H9 (cell line): ENCODE measurements around the gene CASK. TPM values are rescaled to one million over a fixed set of nuclear protein-coding genes. Genes with fewer than 3 reads are reported as not detected.

Source experiments
- DNase-seq: peaks from one replicate; pipeline ENCODE4 v3.0.0-alpha.2; 2017
- H2AFZ ChIP-seq: one replicate; pipeline ENCODE4 v1.6.1; 2013; ENCODE audit warnings: mild to moderate bottlenecking, low read length, control low read depth, moderate library complexity
- H2AK5ac ChIP-seq: 2 replicates; pipeline ENCODE4 v1.6.1; 2013; ENCODE audit warnings: low read length, control low read depth, mixed read lengths; ENCODE audit not compliant: insufficient read length
- H2BK120ac ChIP-seq: one replicate; pipeline ENCODE4 v1.6.1; 2013; ENCODE audit warnings: low read depth, mild to moderate bottlenecking, low read length, control low read depth, inconsistent platforms; ENCODE audit not compliant: poor library complexity, severe bottlenecking
- H2BK12ac ChIP-seq: 2 replicates; pipeline ENCODE4 v1.6.1; 2013; ENCODE audit warnings: low read length, control low read depth, mixed read lengths, low read depth; ENCODE audit not compliant: insufficient read length
- H2BK15ac ChIP-seq: 2 replicates; pipeline ENCODE4 v1.6.1; 2013; ENCODE audit warnings: low read depth, low read length, control low read depth
- H2BK20ac ChIP-seq: one replicate; pipeline ENCODE4 v1.6.1; 2013; ENCODE audit warnings: low read depth, mild to moderate bottlenecking, low read length, control low read depth, inconsistent platforms; ENCODE audit not compliant: poor library complexity, severe bottlenecking
- H2BK5ac ChIP-seq: 2 replicates; pipeline ENCODE4 v1.6.1; 2013; ENCODE audit warnings: low read length, control low read depth, mixed read lengths; ENCODE audit not compliant: insufficient read length
- H3K14ac ChIP-seq: 2 replicates; pipeline ENCODE4 v1.6.1; 2013; ENCODE audit warnings: low read length, control low read depth; ENCODE audit not compliant: insufficient read depth
- H3K18ac ChIP-seq: 2 replicates; pipeline ENCODE4 v1.6.1; 2013; ENCODE audit warnings: low read depth, mild to moderate bottlenecking, mixed read lengths, low read length, control low read depth; ENCODE audit not compliant: insufficient read length
- H3K23ac ChIP-seq: 2 replicates; pipeline ENCODE4 v1.6.1; 2013; ENCODE audit warnings: low read length, control low read depth, mixed read lengths, low read depth; ENCODE audit not compliant: insufficient read length
- H3K23me2 ChIP-seq: 2 replicates; pipeline ENCODE4 v1.6.1; 2013; ENCODE audit warnings: low read depth, mild to moderate bottlenecking, mixed read lengths, low read length, control low read depth; ENCODE audit not compliant: insufficient read length, poor library complexity, severe bottlenecking
- H3K27ac ChIP-seq: 2 replicates; pipeline ENCODE4 v1.5.1; 2013; ENCODE audit warnings: low read length, control low read depth, mixed read lengths, low read depth; ENCODE audit not compliant: insufficient read length
- H3K27me3 ChIP-seq: 2 replicates; pipeline ENCODE4 v1.6.1; 2013; ENCODE audit warnings: low read length, control low read depth, inconsistent platforms; ENCODE audit not compliant: insufficient read depth
- H3K4ac ChIP-seq: 2 replicates; pipeline ENCODE4 v1.6.1; 2013; ENCODE audit warnings: low read depth, mild to moderate bottlenecking, control low read depth, inconsistent platforms, low read length, moderate library complexity
- H3K4me1 ChIP-seq: 2 replicates; pipeline ENCODE4 v1.6.1; 2013; ENCODE audit warnings: low read length, control low read depth, inconsistent platforms; ENCODE audit not compliant: insufficient read depth
- H3K4me2 ChIP-seq: 2 replicates; pipeline ENCODE4 v1.6.1; 2013; ENCODE audit warnings: low read length, control low read depth, mixed read lengths; ENCODE audit not compliant: insufficient read length, insufficient read depth
- H3K56ac ChIP-seq: 2 replicates; pipeline ENCODE4 v1.6.1; 2013; ENCODE audit warnings: low read depth, mild to moderate bottlenecking, mixed read lengths, low read length, control low read depth; ENCODE audit not compliant: insufficient read length
- H3K79me1 ChIP-seq: 2 replicates; pipeline ENCODE4 v1.6.1; 2013; ENCODE audit warnings: low read depth, mild to moderate bottlenecking, moderate library complexity, low read length, control low read depth, inconsistent platforms; ENCODE audit not compliant: insufficient read depth, poor library complexity, severe bottlenecking
- H3K79me2 ChIP-seq: 2 replicates; pipeline ENCODE4 v1.6.1; 2013; ENCODE audit warnings: low read length, control low read depth, inconsistent platforms; ENCODE audit not compliant: insufficient read depth
- H3K9ac ChIP-seq: 2 replicates; pipeline ENCODE4 v1.6.1; 2013; ENCODE audit warnings: low read length, control low read depth, mixed read lengths; ENCODE audit not compliant: insufficient read length; ENCODE audit errors: extremely low read depth
- H3K9me3 ChIP-seq: one replicate; pipeline ENCODE4 v1.6.1; 2013; ENCODE audit warnings: low read depth, low read length, inconsistent platforms; ENCODE audit not compliant: control insufficient read depth
- H3T11ph ChIP-seq: one replicate; pipeline ENCODE4 v1.6.1; 2013; ENCODE audit warnings: mild to moderate bottlenecking, low read length, control low read depth, inconsistent platforms
- H4K20me1 ChIP-seq: one replicate; pipeline ENCODE4 v1.6.1; 2013; ENCODE audit not compliant: control insufficient read depth, insufficient read length, insufficient read depth
- H4K5ac ChIP-seq: 2 replicates; pipeline ENCODE4 v1.6.1; 2013; ENCODE audit warnings: low read depth, mild to moderate bottlenecking, mixed read lengths, low read length, control low read depth; ENCODE audit not compliant: insufficient read length
- H4K8ac ChIP-seq: replicated peaks from 2 replicates; pipeline ENCODE4 v1.6.1; 2013; ENCODE audit warnings: low read length, control low read depth, mixed read lengths, low read depth; ENCODE audit not compliant: insufficient read length
- H4K91ac ChIP-seq: 2 replicates; pipeline ENCODE4 v1.6.1; 2013; ENCODE audit warnings: low read depth, mild to moderate bottlenecking, moderate library complexity, mixed read lengths, low read length, control low read depth; ENCODE audit not compliant: insufficient read length
- H3K27ac Mint-ChIP-seq, 3 experiments: 2 replicates in 2 of 3; 3 replicates in 1 of 3; pipeline ENCODE4 v1.8.0; 2020 to 2021; ENCODE audit warnings: mixed read lengths in 3 of 3, mild to moderate bottlenecking in 1 of 3, moderate library complexity in 1 of 3
- H3K27me3 Mint-ChIP-seq: 2 replicates; pipeline ENCODE4 v1.8.0; 2021; ENCODE audit warnings: low read depth, mild to moderate bottlenecking, moderate library complexity, mixed read lengths
- H3K36me3 Mint-ChIP-seq, 3 experiments: 2 replicates in 2 of 3; 3 replicates in 1 of 3; pipeline ENCODE4 v1.8.0; 2020 to 2021; ENCODE audit warnings: low read depth in 3 of 3, mixed read lengths in 3 of 3; ENCODE audit not compliant: insufficient read depth in 1 of 3
- H3K4me1 Mint-ChIP-seq, 2 experiments: 2 replicates each; pipeline ENCODE4 v1.8.0; 2020; ENCODE audit warnings: mixed read lengths in 2 of 2
- H3K4me3 Mint-ChIP-seq, 2 experiments: 2 replicates in 1 of 2; 3 replicates in 1 of 2; pipeline ENCODE4 v1.8.0; 2020 to 2021; ENCODE audit warnings: mild to moderate bottlenecking in 2 of 2, mixed read lengths in 2 of 2, moderate library complexity in 1 of 2
- H3K9me3 Mint-ChIP-seq, 2 experiments: 2 replicates in 1 of 2; 3 replicates in 1 of 2; pipeline ENCODE4 v1.8.0; 2020; ENCODE audit warnings: mild to moderate bottlenecking in 2 of 2, mixed read lengths in 2 of 2, moderate library complexity in 1 of 2
- WGBS: extraction: QIAGEN DNeasy Blood & Tissue Kit; methylation state at CpG from one replicate; pipeline ENCODE4 v1.1.7; 2013; ENCODE audit warnings: missing lambda C conversion rate, low lambda C conversion rate, mixed read lengths; ENCODE audit not compliant: insufficient read length; ENCODE audit errors: extremely low coverage; 5-methylcytosine and 5-hydroxymethylcytosine counted together
- total RNA-seq: library from RNA; stranded (reverse); gene quantifications from 2 replicates; pipeline ENCODE4 v1.2.1, GENCODE V29; 2021
- TF ChIP-seq, protein P1 (sequence below): fragments of 200-600 bp; sonication (generic); conservative IDR thresholded peaks from 3 replicates; pipeline ENCODE4 v1.8.0; 2021; ENCODE audit warnings: antibody characterized with exemption, mild to moderate bottlenecking

CASK gene
- total RNA-seq, 1 experiment from 2014 or later: 44.1 TPM

DNA sequence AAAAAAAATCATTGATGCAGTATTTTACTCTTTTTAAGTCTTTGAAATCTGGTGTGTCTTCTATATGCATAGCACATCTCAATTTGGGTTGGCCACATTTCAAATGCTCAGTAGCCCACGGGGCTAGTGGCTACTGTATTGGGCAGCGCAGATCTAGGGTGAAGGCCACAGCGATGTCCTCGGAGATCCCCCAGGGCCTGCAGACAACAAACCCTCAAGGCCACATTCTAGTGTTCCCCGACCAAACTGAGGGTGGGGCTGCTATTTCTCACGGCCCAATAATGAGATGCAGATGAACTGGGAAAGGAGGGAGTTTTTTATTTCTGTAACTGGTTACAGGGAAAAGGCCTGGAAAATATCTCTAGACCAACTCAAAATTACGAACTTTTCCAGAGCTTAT, 452.6 kb downstream of the CASK start:
- H3K56ac ChIP-seq: no peak overlapping the region
- Mint-ChIP-seq H3K9me3 (peaks cover 41 to 49% of the 10 kb centered on the region in 2 experiments), H3K4me3 (no peak overlapping the region), H3K27me3 (no peaks in the 10 kb centered on the region), H3K4me1 (peaks cover 11 to 15% of the 10 kb centered on the region in 2 experiments), H3K27ac (no peak overlapping the region), H3K36me3 (peaks cover 4 to 5% (median 4%) of the 10 kb centered on the region in 3 experiments; a peak in 4 of 7 replicates)
- no peak overlapping the region for H3K9ac ChIP-seq
- H3K4ac ChIP-seq: no peak overlapping the region
- H2BK120ac ChIP-seq: no peak overlapping the region
- no peak overlapping the region for H2BK20ac ChIP-seq
- DNase-seq: no peak
- no peaks in the 10 kb centered on the region for H3K23me2 ChIP-seq
- no peak overlapping the region for H2BK12ac ChIP-seq
- no peak overlapping the region for H2BK15ac ChIP-seq
- no peak overlapping the region for H2BK5ac ChIP-seq
- no peak overlapping the region for H2AK5ac ChIP-seq
- TF ChIP-seq, protein P1, sequence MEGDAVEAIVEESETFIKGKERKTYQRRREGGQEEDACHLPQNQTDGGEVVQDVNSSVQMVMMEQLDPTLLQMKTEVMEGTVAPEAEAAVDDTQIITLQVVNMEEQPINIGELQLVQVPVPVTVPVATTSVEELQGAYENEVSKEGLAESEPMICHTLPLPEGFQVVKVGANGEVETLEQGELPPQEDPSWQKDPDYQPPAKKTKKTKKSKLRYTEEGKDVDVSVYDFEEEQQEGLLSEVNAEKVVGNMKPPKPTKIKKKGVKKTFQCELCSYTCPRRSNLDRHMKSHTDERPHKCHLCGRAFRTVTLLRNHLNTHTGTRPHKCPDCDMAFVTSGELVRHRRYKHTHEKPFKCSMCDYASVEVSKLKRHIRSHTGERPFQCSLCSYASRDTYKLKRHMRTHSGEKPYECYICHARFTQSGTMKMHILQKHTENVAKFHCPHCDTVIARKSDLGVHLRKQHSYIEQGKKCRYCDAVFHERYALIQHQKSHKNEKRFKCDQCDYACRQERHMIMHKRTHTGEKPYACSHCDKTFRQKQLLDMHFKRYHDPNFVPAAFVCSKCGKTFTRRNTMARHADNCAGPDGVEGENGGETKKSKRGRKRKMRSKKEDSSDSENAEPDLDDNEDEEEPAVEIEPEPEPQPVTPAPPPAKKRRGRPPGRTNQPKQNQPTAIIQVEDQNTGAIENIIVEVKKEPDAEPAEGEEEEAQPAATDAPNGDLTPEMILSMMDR: no peak
- no peak overlapping the region for H3K23ac ChIP-seq
- no peak overlapping the region for H4K91ac ChIP-seq
- no peaks in the 10 kb centered on the region for H3K79me1 ChIP-seq
- no peak overlapping the region for H3K14ac ChIP-seq
- H4K8ac ChIP-seq: no peak overlapping the region
- no peak overlapping the region for H4K5ac ChIP-seq
- no peaks in the 10 kb centered on the region for H3K79me2 ChIP-seq
- H3K4me2 ChIP-seq: no peak overlapping the region
- H3K9me3 ChIP-seq: no peaks in the 10 kb centered on the region
- no CpG with 5 or more reads among the region's 7 CpGs for WGBS
- no peak overlapping the region for H3K18ac ChIP-seq
- H3T11ph ChIP-seq: no peak overlapping the region
- H2AFZ ChIP-seq: no peak overlapping the region
- H3K27me3 ChIP-seq: no peaks in the 10 kb centered on the region
- H3K4me1 ChIP-seq: peaks cover 4% of the 10 kb centered on the region; the same call in 1 of the 2 replicates
- no peaks in the 10 kb centered on the region for H4K20me1 ChIP-seq
- no peak overlapping the region for H3K27ac ChIP-seq
